RPMI8226 (cell line): ENCODE measurements around the gene ATG5.

Source experiments
- DNase-seq: peaks from one replicate; pipeline ENCODE4 v3.0.0-alpha.2; 2015

ATG5 gene

GRCh38 chr6:106325336-106326178, at the start of gene ATG5:
Gene ATG5 (minus strand): TSS chr6:106325760. CDS start chr6:106316208, 9,552 bp downstream.
- peak; percentile 97 for DNase-seq

GRCh38 chr6:106373502-106374239, 48.1 kb upstream of the ATG5 start:
- no peak for DNase-seq

GRCh38 chr6:106372838-106373501, 47.4 kb upstream of the ATG5 start:
- no peak for DNase-seq

GRCh38 chr6:106370639-106371038, 45.1 kb upstream of the ATG5 start:
- DNase-seq: no peak

GRCh38 chr6:106369739-106370138, 44.2 kb upstream of the ATG5 start:
- no peak for DNase-seq

- DNase-seq: no peak
These were observed 38.0 kb upstream of the ATG5 start for GRCh38 chr6:106363401-106364138.

- DNase-seq: peak; percentile 7
These were observed 35.5 kb upstream of the ATG5 start for GRCh38 chr6:106360989-106361430.

GRCh38 chr6:106360410-106360988, 34.9 kb upstream of the ATG5 start, which contains the start of gene CRYBG1:
Gene CRYBG1 (plus strand): TSS chr6:106360717. CDS start chr6:106360909, 192 bp downstream.
- DNase-seq: peak; percentile 65

GRCh38 chr6:106359959-106360409, 34.4 kb upstream of the ATG5 start:
- no peak for DNase-seq

GRCh38 chr6:106356378-106356777, 30.8 kb upstream of the ATG5 start:
- DNase-seq: no peak

GRCh38 chr6:106347219-106347618, 21.7 kb upstream of the ATG5 start:
- no peak for DNase-seq

- DNase-seq: peak; percentile 51
These were observed 13.9 kb upstream of the ATG5 start for GRCh38 chr6:106339334-106340029.

- DNase-seq: peak; percentile 54
These were observed 9.3 kb upstream of the ATG5 start for GRCh38 chr6:106334646-106335448.

GRCh38 chr6:106324726-106325335, 729 bp downstream of the ATG5 start:
- DNase-seq: no peak

- no peak for DNase-seq
These were observed 3.6 kb downstream of the ATG5 start for GRCh38 chr6:106321940-106322339.

GRCh38 chr6:106318851-106319250, 6.7 kb downstream of the ATG5 start:
- DNase-seq: no peak

- no peak for DNase-seq
These were observed 7.5 kb downstream of the ATG5 start for GRCh38 chr6:106318061-106318460.

GRCh38 chr6:106316375-106316766, 9.2 kb downstream of the ATG5 start:
- no peak for DNase-seq

- no peak for DNase-seq
These were observed 9.7 kb downstream of the ATG5 start for GRCh38 chr6:106315765-106316374.
